Type B pancreatic cell (in vitro differentiated cells): ENCODE data around the gene USP31. TPM values are rescaled to one million over a fixed set of nuclear protein-coding genes. Genes with fewer than 3 reads are reported as not detected.

Experiments used
- DNase-seq: peaks from one replicate; pipeline ENCODE4 v3.0.0; 2021; ENCODE audit warnings: mixed read lengths; ENCODE audit not compliant: unreplicated experiment; ENCODE audit errors: extremely low spot score
- H3K27ac Mint-ChIP-seq: 2 replicates; pipeline ENCODE4 v1.8.0; 2021; ENCODE audit warnings: mild to moderate bottlenecking, mixed read lengths
- H3K27me3 Mint-ChIP-seq: 2 replicates; pipeline ENCODE4 v1.8.0; 2021; ENCODE audit warnings: mixed read lengths
- H3K36me3 Mint-ChIP-seq: 2 replicates; pipeline ENCODE4 v1.8.0; 2021; ENCODE audit warnings: mixed read lengths
- H3K4me1 Mint-ChIP-seq: one replicate; pipeline ENCODE4 v1.8.0; 2021; ENCODE audit warnings: mixed read lengths; ENCODE audit not compliant: unreplicated experiment
- H3K4me3 Mint-ChIP-seq: 2 replicates; pipeline ENCODE4 v1.8.0; 2021; ENCODE audit warnings: mild to moderate bottlenecking, mixed read lengths
- H3K9me3 Mint-ChIP-seq: 2 replicates; pipeline ENCODE4 v1.8.0; 2021; ENCODE audit warnings: mixed read lengths
- CTCF ChIP-seq: fragments of 200-600 bp; sonication (generic); conservative IDR thresholded peaks from 2 replicates; pipeline ENCODE4 v1.5.0; 2021; ENCODE audit warnings: antibody characterized with exemption, mild to moderate bottlenecking
- total RNA-seq: library from RNA; stranded (reverse); gene quantifications from 2 replicates; pipeline ENCODE4 v1.2.1, GENCODE V29; 2021; ENCODE audit warnings: low replicate concordance

Gene USP31
- total RNA-seq, 1 donor from 2014 or later = 12.3 TPM

GRCh38 chr16:23128056-23128455 lies 21.2 kb downstream of the USP31 start:
- no peak overlapping the region for H3K27ac Mint-ChIP-seq
- TF ChIP-seq CTCF = no peak

GRCh38 chr16:23125277-23125676 lies 24.0 kb downstream of the USP31 start:
- Mint-ChIP-seq H3K4me1 (peaks cover 23% of the 10 kb centered on the region), H3K36me3 (peaks cover 4% of the 10 kb centered on the region), H3K27ac (peak overlapping the region; percentile 64), H3K4me3 (peak overlapping the region; percentile 7), H3K27me3 (no peaks in the 10 kb centered on the region), H3K9me3 (no peaks in the 10 kb centered on the region)
- DNase-seq = no peak
- TF ChIP-seq CTCF = no peak

More at GRCh38 chr16:23128056-23128455, 21.2 kb downstream of the USP31 start:
- DNase-seq = no peak
- H3K4me1 Mint-ChIP-seq = peaks cover 31% of the 10 kb centered on the region
- H3K36me3 Mint-ChIP-seq = no peaks in the 10 kb centered on the region
- H3K4me3 Mint-ChIP-seq = no peak overlapping the region
- no peaks in the 10 kb centered on the region for H3K27me3 Mint-ChIP-seq
- H3K9me3 Mint-ChIP-seq = no peaks in the 10 kb centered on the region

- Mint-ChIP-seq H3K27me3 (no peaks in the 10 kb centered on the region), H3K4me3 (no peak overlapping the region), H3K27ac (no peak overlapping the region), H3K9me3 (no peaks in the 10 kb centered on the region), H3K36me3 (peaks cover 4% of the 10 kb centered on the region), H3K4me1 (peaks cover 31% of the 10 kb centered on the region)
- DNase-seq = no peak
- no peak for TF ChIP-seq CTCF
Measured at GRCh38 chr16:23124315-23124714, 24.9 kb downstream of the USP31 start.

GRCh38 chr16:23122144-23122543 lies 27.1 kb downstream of the USP31 start:
- DNase-seq = no peak
- H3K27ac Mint-ChIP-seq = no peak overlapping the region
- no peak overlapping the region for H3K4me3 Mint-ChIP-seq
- H3K9me3 Mint-ChIP-seq = no peaks in the 10 kb centered on the region
- peaks cover 4% of the 10 kb centered on the region for H3K36me3 Mint-ChIP-seq
- no peak for TF ChIP-seq CTCF
- H3K4me1 Mint-ChIP-seq = peaks cover 32% of the 10 kb centered on the region
- H3K27me3 Mint-ChIP-seq = no peaks in the 10 kb centered on the region

- no peak for DNase-seq
- no peaks in the 10 kb centered on the region for H3K27me3 Mint-ChIP-seq
Measured at GRCh38 chr16:23121024-23121423, 28.2 kb downstream of the USP31 start.

More at GRCh38 chr16:23121024-23121423, 28.2 kb downstream of the USP31 start:
- Mint-ChIP-seq H3K4me1 (peaks cover 38% of the 10 kb centered on the region), H3K4me3 (no peak overlapping the region), H3K27ac (no peak overlapping the region), H3K36me3 (peaks cover 4% of the 10 kb centered on the region), H3K9me3 (no peaks in the 10 kb centered on the region)
- TF ChIP-seq CTCF = no peak
